GDM1 (cell line): ENCODE measurements around the gene DYNLT5.
"Not testable (repeated sequence)": the region's sequence is repeated elsewhere in the genome, so short reads cannot be mapped to it uniquely, and the experiment has no call there.

Source experiments
- DNase-seq: peaks from one replicate; lab custom pipeline; 2025; lab: John Stamatoyannopoulos, UW

The DYNLT5 gene, protein sequence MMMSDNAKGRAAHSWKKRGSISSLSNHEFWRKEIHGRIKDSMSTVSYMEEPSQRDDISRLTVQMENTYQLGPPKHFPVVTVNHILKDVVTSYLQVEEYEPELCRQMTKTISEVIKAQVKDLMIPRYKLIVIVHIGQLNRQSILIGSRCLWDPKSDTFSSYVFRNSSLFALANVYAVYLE

DNA sequence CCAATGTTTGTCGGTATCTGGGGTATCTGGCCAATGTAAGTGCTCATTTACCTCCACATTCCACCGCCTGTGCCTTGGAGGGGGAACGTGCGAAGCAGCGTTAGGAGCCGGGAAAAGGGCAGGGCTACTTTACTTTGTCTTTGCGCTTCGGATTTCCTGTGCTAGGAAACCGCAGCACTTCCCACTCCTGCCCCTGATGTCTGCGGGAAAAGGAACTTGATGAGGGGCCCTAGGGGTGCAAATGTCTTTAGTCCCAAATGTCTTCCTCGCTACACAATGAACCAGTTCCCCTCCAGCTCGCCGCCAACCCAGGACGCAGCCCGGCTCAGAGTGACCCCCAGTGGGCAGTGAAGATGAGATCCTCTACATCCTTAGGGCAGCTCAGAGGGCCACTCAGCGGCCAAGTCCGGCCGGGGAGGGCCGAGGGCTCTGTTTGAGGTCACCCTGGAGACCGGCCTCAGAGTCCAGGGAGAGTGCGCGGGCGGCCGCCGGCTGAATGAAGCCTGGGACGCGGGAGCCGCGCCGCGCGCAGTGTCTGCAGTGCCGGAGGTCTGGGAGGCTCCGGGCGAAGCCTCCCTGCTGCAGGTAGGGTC is at the start of gene DYNLT5:
DYNLT5 (plus strand) TSS at position 460 of the 593 bp plus-strand sequence. CDS start 2,200 bp downstream, outside the sequence.
- DNase-seq: peak; percentile 86

DNA sequence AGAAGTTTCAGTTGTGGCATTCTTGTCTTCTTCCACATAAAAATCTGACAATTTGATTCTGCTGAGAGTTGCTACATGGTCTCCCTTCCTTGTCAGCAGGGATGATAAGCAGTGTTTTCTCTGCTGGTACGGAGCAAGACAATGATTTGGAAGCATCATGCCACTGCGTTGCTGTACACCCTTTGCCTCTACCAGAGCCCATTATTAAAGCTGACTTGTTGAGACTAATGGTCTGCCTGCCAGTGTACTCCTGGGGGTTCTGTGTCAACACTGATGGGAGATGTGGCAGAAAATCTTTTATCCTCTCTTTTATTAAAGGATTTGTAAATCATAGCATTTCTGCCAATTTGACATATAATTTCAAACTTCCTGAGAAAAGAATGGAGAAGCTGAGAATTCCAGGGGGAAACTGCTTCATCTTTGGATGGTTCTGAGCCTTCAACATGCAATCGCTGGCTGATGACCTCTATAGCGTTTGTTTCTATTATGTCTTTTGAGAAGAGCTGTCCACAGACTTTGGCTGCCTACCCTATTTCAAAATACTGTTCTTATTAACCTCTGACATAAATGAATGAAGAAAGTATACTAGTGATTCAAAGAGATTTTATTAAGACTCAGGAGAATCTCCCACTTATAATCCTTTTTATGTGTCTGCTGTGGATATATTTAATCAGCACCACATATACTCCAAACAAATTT is 47.9 kb upstream of the DYNLT5 start:
- no peak for DNase-seq

GRCh38 chr1:66705110-66705509 is 47.1 kb upstream of the DYNLT5 start:
- DNase-seq: no peak

- no peak for DNase-seq
Observed at GRCh38 chr1:66711420-66711819, 40.8 kb upstream of the DYNLT5 start.

DNA sequence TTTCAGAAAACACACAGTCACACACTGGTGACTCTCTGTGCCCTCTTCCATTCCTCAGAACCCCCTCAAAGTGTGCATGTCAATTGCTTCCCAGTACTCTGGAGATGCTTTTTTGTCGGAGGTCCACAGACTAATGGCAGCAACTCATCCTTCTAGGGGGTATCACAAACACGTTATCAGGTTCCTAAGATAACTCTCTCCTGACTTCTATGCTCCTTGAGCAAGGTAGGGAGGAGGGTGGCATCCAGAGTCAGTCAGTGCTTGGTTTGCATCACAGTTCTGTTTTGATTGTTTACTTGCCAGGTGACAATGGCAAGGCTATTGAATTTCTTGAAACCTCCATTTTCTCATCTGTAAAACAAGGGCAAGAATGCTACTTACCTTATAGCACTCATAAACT is 39.4 kb upstream of the DYNLT5 start:
- no peak for DNase-seq

- DNase-seq: no peak
Observed at GRCh38 chr1:66723985-66724384, 28.3 kb upstream of the DYNLT5 start.

- peak; percentile 79 for DNase-seq
Observed at GRCh38 chr1:66725885-66726665, 26.2 kb upstream of the DYNLT5 start.

DNA sequence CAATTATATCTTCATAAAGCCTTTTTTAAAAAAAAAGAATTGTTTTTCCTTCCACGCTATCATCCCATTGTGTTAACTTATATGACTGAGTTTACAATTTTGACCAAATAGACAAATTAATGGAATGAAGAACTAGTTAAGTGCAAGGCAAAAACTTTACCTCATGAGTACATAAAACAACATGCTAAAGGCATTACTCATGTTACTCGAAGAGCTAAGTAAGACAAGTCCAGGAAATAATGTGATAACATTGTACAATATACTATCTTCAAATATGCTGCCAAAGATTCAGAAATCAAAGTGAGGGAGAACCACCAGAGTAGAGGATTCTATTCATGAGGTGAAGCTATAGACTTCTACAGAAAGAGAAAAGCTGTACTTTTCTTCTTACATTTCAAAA is 24.2 kb upstream of the DYNLT5 start:
- no peak for DNase-seq

DNA sequence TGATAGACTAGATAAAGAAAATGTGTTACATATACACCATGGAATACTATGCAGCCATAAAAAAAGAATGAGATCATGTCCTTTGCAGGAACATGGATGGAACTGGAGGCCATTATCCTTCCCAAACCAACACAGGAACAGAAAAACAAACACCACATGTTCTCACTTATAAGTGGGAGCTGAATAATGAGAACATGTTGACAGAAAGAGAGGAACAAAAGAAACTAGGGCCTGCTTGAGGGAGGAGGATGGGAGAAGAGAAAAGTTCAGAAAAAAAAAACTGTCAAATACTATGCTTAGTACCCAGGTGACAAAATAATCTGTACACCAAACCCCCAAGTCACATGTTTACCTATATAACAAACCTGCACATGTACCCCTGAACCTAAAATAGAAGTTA is 23.5 kb upstream of the DYNLT5 start:
- not testable (repeated sequence) for DNase-seq

DNA sequence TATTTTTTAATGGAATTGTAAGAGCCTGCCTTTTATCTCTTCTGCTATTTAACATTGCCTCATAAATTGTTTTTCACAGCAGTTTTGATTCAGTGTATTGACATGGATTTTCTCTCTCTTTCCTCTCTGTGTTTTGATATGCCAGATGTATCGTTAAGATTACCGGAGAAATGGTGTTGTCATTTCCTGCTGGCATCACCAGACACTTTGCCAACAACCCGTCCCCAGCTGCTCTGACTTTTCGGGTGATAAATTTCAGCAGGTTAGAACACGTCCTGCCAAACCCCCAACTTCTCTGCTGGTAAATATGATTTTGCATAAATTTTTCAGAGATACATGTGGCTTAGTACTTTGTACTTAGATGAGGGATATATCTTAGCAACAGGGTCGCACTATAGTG is 23.1 kb upstream of the DYNLT5 start:
- DNase-seq: peak; percentile 78

GRCh38 chr1:66729523-66729922 is 22.7 kb upstream of the DYNLT5 start:
- DNase-seq: no peak

GRCh38 chr1:66730462-66730861 is 21.8 kb upstream of the DYNLT5 start:
- no peak for DNase-seq

GRCh38 chr1:66731170-66731865 is 20.9 kb upstream of the DYNLT5 start:
- DNase-seq: no peak

DNA sequence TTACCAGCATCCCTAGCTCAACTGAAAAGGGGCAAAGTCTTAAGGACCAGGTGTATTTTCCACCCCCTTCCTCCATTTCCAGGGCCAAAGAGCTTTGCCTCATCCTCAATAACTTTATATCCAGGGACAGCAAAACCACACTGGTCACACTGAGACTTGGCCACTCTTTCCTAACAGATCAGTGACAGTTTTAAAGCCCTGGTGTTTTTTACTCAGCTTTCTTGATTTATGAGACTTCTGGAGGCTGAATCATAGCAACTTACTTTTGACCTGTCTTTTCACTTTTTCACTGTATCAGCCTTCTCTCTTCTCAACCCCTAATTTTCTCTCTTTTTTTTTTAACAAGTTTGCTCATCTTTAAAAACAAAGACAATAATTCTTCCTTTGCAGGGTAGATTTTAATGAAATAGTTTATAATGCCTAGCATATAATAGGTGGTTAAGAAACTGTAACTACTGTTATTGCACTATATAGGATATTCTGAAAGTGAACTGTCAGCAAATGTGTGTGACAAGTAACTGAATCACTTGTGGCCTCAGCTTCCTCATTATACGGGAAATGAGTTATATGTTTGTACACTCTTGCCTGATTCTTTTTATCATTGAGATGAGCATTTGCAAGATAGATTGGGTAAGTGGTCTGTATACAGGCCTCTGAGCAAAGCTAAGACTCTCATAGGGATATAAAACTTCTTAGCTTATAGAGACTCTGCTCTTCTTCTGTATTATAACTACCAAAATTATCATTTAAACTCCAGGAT is 19.7 kb upstream of the DYNLT5 start:
- peak; percentile 22 for DNase-seq

DNA sequence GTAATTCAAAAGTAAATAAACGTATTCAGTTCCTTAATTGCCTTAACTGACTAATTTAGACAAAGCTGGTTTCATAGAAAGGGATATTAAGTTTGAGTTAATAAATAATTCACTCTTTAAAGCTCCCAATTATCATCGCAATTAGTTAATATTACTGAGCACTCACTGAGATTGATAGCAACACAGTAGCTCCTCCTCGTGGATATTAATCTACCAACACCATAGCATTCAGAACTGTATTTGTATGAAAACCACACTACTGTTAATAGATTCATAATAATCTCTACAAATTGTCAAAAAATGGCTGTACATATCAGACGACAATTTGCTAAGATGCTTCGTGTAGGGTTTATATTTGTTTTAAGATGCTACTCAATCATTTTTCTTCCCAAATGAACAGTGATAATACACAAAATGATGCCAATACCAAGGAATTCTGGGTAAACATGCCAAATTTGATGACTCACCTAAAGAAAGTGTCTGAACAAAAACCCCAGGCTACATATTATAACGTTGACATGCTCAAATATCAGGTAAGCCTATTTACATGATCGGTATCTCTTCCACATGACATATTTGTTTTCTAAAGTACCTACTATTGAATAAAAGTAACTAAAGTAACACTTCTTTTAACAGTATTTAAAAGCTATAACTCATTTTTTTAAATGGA is 18.8 kb upstream of the DYNLT5 start:
- no peak for DNase-seq

DNA sequence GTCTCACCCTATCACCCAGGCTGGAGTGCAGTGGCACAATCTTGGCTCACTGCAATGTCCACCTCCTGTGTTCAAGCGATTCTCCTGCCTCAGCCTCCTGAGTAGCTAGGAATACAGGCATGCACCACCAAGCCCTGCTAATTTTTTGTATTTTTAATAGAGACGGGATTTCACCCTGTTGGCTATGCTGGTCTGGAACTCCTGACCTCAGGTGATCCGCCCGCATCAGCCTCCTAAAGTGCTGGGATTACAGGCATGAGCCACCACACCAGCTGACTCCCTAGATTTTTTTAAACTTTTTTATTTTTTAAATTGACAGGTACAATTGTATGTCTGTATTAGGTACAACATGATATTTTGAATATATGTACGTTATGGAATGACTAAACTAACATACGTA is 17.7 kb upstream of the DYNLT5 start:
- DNase-seq: not testable (repeated sequence)

DNA sequence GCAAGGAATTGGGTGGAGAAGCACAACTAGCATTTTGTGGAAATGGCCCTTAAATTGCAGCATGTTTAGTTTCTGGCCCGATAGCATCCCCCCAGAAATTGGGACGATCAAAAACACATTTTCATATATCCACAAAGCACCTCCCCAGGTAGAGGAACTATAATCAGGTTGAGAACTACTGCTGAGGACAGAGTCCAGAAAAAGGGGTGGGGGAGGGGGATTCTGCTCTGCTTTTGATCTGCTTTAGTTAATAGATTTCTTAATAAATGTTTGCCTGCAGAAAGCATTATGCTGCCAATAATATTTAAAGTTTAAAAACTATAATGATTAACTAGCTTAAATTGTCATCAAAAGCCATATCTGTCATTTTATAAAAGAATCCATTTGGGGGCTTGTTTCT is 14.4 kb upstream of the DYNLT5 start:
- no peak for DNase-seq

- DNase-seq: no peak
Observed at GRCh38 chr1:66739401-66740157, 12.7 kb upstream of the DYNLT5 start.

GRCh38 chr1:66745451-66745850 is 6.8 kb upstream of the DYNLT5 start:
- no peak for DNase-seq

DNA sequence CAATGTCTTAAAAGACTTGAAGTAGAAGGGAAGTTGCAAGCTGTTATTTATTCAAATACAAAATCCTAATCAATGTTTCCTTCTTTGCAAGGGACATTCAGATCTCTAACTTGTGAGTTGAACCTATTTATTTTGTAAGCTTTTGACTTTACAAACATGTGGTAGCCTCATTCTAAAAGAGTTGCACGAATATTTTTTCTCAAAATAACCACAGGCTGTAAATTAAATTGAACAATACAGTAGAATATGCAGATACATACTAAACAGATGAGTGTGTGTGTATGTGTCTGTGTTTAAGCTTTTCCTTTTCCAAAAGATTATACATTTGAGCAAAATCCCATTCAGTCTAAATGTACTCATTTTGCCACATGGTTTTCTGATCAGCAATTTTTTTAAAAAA is 4.8 kb upstream of the DYNLT5 start:
- no peak for DNase-seq
